ENCODE data around the gene POLR3K.

The POLR3K gene

DNA sequence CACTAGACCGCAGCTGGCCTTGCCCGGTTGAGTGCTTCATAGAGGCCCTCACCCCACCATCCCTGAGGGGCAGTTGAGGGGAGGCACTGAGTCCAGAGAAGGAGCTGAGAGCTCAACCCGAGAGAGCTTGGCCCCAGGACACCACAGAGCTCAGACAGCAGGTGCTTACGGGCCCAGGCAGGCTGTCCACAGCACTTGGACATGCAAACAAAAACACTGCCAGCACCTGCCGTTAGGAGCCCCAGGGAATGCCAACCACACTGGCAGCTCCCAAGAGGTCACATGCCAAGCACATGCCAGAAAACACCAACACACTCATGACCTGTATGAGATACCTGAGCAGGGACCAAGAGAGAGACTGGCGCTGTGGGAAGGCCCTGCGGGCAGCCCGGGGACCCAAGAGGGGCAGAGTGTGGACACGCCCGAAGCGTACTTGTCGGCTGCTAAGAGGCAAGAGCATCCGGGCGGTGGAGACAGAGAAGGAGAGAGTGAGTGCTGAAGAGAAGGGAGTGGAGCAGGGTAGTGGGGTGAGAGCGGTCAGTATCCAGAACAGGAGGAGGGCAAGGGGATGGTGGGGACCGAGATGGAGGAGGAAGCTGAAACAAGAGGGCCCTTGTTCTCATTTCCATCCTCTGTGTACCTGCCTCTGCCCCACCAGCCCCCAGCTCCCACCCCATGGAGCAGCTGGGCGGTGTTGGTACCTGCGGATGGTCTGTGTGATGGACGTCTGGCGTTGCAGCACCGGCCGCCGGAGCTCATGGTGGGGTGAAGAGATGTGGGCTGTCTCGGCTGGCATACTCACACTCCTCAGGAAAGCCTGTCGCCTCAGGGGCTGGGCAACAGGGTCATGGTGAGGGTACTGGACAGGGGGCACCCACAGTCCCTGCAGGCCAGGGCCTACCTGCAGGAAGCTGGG is 10.8 kb upstream of the POLR3K start:
- TF ChIP-seq GATA3 (IDR thresholded peaks at IDR 0.05; ENCODE audit: low read depth, low read length) (no peak), GATA2 (IDR thresholded peaks at IDR 0.05; ENCODE audit: low read depth, low read length) (no peak)

DNA sequence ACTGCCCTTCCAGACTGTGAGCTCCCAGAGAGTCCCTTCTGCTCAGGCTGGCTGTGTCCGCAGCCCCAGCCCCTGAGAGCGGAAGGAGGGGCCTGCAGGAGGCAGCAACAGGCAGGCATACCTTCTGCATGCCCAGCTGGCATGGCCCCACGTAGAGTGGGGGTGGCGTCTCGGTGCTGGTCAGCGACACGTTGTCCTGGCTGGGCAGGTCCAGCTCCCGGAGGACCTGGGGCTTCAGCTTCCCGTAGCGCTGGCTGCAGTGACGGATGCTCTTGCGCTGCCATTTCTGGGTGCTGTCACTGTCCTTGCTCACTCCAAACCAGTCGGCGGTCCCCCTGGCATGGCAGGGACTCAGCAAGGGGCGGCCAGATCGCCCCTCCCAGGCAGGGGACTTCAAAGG is 10.1 kb upstream of the POLR3K start:
- TF ChIP-seq GATA2 (IDR thresholded peaks at IDR 0.05; ENCODE audit: low read depth, low read length) (no peak), GATA3 (IDR thresholded peaks at IDR 0.05; ENCODE audit: low read depth, low read length) (no peak)

DNA sequence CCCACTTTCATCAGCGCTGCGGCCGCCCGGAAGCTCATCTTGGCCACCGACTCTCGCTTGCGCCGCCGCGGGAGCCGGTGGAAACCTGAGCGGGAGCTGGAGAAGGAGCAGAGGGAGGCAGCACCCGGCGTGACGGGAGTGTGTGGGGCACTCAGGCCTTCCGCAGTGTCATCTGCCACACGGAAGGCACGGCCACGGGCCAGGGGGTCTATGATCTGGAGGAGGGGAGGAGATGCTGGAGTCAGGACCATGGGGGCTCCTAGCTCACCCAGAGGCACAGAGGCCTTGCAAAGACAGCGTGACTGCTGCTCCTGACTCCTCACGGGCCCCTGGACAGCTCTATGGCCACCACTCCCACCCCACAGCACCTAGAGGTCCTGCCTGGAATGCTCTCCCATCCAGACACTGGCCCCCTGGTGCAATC is 9.6 kb upstream of the POLR3K start:
- TF ChIP-seq GATA2 (IDR thresholded peaks at IDR 0.05; ENCODE audit: low read depth, low read length) (no peak), GATA3 (IDR thresholded peaks at IDR 0.05; ENCODE audit: low read depth, low read length) (no peak)

DNA sequence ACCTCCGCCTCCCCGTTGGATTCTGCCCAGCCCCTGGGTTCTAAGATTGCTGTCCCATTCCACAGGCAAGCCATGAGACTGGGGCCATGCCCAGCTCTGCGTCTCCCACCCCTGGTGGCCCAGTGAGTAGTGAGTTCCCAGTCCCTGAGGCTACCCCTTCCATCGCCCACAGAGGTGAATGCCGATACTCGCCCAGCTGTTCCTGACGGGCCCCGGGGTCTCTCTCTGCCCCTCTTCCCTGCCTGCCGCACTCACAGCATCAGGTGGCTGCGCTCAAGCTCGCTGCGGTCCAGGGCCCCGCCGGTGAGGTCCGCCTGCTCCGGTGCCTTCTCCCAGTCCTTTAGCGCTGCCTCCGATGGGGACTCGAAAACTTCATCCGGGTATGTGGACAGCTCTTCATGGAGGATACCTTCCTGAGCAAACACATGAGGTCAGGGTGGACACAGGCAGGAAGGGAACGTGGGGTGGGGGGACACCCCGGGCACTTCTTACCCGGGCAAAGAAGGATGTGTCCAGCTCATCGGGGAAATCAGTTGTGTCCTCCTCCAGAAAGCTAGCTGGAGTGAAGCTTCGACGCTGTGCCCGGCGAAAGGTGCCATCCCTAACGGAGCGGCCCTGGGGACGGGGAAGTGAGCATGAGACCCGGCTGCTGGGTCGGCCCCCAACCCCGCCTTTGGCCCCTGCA is 9.0 kb upstream of the POLR3K start:
- TF ChIP-seq GATA2 (IDR thresholded peaks at IDR 0.05; ENCODE audit: low read depth, low read length) (no peak), GATA3 (IDR thresholded peaks at IDR 0.05; ENCODE audit: low read depth, low read length) (no peak)

DNA sequence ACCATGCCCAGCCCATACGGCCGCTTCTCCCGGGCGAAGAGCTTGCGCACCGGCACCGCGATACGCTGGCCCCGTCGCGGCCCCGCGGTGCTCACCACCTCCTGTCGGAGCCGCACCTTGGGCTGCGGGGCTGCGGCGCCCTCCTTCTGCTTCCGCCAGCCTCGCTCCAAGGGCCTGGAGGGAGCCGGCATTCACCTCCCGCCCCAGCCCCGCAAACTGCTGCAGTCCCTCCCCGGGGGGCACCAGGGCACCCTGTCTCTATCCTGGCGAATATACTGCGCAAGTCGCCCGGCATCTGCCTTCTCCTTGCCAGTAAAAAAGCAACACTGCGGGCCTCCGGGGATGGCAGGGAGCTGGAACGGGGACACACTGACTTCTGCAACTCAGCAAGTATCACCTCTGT is 8.5 kb upstream of the POLR3K start:
- TF ChIP-seq GATA3 (IDR thresholded peaks at IDR 0.05; ENCODE audit: low read depth, low read length): no peak
- no peak for TF ChIP-seq GATA2 (IDR thresholded peaks at IDR 0.05; ENCODE audit: low read depth, low read length)

DNA sequence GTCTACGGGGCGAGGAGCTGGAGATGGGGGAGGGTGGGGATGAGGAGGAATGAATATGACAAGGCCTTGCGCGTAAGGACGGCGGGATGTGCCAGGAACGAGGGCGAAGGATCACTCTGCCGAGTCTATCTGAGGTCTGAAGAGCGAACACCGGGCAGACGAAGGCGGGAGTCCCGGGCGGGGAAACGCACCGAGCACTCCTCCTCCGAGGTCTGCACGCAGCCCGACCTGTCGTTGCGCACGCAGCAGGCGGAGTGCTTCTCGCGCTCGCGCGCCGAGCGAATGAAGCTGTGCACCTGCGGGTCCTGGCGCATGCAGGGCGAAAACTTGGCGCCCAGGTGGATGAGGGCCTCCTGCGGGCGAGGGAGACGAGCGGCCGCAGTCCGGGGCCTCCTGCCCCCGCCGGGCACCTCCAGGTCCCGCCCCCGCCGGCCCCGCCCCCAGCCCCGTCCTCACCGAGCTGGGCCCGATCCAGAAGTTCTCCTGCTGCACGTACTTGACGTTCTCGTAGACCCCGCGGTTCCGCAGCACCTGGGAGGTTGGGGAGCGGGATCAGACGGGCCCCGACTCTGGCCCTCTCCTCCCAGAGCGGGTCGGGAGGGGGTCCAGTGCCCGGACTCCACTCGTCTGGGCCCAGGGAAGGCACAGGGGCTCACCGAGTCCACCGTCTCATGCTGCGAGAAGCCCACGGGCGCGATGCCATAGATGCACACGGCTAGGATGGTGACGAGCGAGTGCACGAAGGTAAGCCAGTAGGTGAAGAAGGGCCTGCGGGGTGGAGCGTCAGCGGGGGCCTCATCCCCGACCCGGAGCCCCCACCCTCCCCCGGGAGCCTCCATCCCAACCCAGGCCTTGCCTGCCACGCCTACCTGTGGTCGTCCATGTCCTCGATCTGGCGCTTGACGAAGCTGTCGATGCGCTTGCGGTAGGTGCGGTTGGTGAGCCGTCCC is 7.8 kb upstream of the POLR3K start:
- TF ChIP-seq GATA3 (IDR thresholded peaks at IDR 0.05; ENCODE audit: low read depth, low read length): no peak
- TF ChIP-seq GATA2 (IDR thresholded peaks at IDR 0.05; ENCODE audit: low read depth, low read length): no peak

DNA sequence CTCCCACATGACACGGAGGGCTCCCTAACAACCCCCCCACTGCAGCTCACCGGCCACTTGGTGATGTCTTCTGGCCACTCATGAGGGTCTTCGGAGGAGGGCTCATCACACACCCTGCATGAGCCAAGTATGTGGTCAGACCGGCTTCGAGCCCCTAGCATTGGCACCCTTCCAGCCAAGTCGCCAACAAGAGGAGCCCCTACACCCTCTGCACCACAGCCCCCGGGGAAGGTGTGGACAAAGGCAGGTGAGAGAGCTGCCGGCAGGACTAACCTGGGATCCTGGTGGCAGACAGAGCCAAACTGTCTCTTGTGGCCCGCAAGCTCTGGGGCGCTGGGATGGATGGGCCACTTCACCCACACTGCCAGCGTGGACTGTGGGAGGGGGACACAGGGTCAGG is 6.8 kb upstream of the POLR3K start:
- TF ChIP-seq GATA3 (IDR thresholded peaks at IDR 0.05; ENCODE audit: low read depth, low read length): no peak
- TF ChIP-seq GATA2 (IDR thresholded peaks at IDR 0.05; ENCODE audit: low read depth, low read length): no peak

DNA sequence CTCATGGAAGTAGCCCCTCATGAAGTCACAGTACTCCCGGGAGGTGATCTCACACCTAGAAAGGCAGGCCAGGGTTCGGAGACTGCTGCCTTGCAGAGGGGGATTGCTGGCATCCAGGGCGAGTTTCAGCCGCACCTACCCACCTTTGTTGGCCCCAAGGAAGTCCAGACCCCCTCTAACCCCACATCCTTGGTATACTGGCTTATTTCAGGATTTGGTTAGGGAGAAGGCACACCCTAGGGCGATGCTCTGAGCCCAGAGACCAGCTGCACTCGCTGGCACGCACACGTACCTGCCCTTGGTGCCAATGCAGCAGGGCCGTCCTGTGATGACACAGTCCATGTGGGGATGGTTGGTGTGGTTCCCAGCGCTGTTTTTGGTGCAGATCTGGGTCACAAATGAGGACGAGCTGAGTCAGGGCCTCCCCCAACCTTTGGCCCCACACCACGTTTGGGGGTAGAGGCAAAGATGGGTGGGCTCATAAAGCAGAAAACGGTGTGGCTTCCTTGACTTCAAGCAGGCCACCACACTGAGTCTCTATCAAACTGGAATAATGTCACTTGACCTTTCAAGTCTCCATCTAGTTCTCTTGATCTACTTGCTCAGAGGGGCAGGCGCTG is 6.1 kb upstream of the POLR3K start:
- TF ChIP-seq GATA3 (IDR thresholded peaks at IDR 0.05; ENCODE audit: low read depth, low read length) (no peak), GATA2 (IDR thresholded peaks at IDR 0.05; ENCODE audit: low read depth, low read length) (no peak)

DNA sequence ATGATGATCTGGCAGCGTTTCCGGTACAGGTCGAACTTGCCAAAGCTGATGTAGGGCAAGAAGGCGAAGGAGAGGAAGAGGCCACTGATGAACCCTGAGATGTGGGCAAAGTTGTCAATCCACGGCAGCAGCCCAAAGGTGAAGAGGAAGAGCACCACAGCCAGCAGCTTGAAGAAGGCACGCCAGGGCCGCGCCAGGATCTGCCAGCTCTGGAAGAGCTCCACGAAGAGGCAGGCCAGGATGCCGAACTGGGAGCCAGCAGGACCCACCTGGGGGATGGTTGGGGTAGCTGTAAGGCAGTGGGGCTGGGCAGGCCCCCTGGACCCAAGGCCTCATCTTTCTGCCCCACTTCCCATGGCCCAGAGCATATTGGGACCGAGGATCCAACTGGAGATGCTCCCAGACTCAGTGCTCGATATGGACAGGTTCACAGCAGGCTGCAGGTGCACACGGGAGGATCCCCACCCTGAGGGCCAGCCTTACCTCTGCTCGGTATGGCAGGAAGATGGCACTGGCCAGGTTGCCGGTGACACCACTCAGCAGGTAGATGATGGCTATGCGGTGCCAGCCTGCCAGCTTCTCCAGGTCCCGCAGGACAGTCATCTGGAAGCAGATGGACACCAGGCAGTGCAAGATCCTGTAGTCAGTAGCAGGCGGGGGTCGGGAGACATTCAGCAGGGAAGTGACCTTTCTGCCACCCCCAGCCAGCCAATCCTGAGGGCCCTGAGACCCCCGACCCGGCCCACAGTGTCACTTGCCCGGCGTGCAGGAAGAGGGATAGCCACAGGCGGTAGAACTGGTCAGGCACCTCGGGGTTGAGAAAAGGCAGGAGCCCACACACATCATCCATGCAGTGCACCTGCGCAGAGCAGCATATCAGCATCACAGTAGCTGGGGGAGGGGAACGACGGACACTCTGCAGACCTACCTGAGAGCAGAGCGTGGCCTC is 5.4 kb upstream of the POLR3K start:
- TF ChIP-seq GATA2 (IDR thresholded peaks at IDR 0.05; ENCODE audit: low read depth, low read length): no peak

DNA sequence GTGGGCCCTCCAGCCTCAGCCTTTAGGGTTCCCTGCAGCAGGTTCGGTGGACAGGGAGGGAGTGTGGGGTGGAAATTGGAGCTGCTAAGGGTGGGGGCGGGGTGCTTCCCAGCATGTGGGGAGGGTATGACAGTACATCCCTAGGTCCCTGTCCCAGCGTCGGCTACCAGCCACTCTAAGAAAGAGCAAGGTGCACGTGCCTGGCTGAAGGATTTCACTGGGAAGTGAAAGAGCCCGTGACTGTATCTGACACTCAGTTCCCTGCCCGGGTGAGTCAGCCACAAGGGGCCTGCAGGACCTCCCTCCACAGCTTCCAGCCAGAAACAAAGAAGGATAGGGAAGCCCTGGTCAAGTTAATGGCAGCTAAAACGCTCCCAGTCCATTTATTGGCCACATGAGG is 4.3 kb upstream of the POLR3K start:
- TF ChIP-seq GATA3 (IDR thresholded peaks at IDR 0.05; ENCODE audit: low read depth, low read length) (no peak), GATA2 (IDR thresholded peaks at IDR 0.05; ENCODE audit: low read depth, low read length) (no peak)

DNA sequence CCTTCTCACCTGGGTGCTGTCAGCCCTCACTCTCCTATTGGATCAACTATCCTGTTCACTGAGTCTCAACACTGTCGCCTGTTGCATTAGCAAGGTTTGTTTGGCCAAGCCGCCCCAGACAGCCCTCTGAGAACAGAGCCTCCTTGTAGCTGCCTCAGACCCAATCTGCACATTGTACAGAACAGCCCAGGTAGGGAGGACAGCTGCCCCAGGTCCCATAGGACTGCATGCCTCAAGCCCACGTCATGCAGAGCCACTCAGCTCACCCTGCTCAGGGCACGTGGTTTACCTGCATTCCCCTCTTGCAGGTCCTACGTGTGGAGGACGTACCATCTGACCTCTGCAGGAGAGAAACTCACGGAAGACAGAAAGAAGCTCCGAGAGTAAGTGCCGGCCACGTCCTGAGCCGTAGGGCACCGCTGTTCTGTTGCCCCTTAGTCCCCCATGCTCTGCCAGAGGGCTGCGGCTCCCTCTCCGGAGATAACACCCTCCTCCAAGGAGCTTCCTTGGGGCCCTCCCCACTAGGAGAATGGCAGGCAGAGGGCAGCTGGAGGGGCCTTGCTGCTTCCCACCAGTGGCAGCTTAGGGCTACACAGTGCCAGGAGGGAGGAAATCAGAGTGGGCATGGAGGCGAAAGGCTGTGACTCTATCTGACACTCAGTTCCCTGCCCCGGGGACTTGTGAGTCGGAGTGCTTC is 3.0 kb upstream of the POLR3K start:
- TF ChIP-seq GATA3 (IDR thresholded peaks at IDR 0.05; ENCODE audit: low read depth, low read length): no peak
- no peak for TF ChIP-seq GATA2 (IDR thresholded peaks at IDR 0.05; ENCODE audit: low read depth, low read length)

DNA sequence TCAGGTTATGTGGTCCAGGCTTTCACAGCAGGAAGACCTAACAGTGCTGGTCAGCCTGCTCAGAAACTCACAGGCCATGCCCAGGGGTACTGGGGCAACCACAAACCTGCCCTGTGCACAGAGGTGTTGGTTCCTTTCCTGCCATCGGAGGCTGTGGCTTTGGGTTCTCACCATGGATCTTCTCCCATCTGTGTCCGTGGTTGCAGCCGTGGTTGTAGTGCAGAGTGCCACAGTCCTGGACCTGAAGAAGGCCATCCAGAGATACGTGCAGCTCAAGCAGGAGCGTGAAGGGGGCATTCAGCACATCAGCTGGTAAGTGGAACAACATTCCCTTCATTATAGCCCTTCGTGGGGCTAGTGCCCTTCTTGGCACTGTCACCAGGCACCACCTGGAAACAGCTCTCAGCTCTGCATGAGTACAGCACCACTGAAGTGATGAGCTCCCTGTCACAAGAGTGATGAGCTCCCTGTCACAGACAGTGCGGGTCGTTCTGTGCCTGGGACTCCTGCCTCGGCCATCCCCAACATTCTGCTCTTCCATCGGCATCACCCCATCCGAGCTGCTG is 2.2 kb upstream of the POLR3K start:
- no peak for TF ChIP-seq GATA3 (IDR thresholded peaks at IDR 0.05; ENCODE audit: low read depth, low read length)
- no peak for TF ChIP-seq GATA2 (IDR thresholded peaks at IDR 0.05; ENCODE audit: low read depth, low read length)
